ENCODE data around the gene PLBD1. TPM values are rescaled to one million over a fixed set of nuclear protein-coding genes. Genes with fewer than 3 reads are reported as not detected.

Gene PLBD1
- total RNA-seq, 2 experiments from 2014 or later, result 0.95 to 1.3 TPM

DNA sequence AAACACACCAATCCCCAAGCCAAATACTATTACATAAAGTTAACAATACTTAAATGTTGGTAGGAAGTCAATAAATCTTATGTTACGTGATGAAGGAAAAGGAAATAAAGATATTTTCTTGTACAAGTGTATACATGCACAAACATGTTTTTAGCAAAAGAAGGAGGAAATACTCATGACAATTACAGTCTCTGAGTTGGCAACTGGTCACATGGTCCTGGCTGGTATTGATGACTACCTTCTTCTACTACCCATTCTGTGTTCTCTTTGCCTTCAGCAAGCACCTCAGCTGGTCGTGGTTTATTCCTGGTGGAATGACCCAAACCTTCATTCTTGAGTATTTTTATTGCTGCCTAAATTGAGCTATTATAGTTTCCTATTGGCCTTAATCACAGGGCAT, 84.8 kb downstream of the PLBD1 start:
- Histone ChIP-seq H3K9me3 (ENCODE audit: control insufficient read depth in 1 of 2, insufficient read depth in 1 of 2, low read length in 2 of 2) (no peaks in the 10 kb centered on the region), H3K27ac (ENCODE audit: low read depth in 1 of 2, low read length in 2 of 2) (no peak overlapping the region), H3K27me3 (ENCODE audit: control insufficient read depth in 1 of 2, insufficient read depth in 2 of 2, low read length in 2 of 2) (no peaks in the 10 kb centered on the region), H3K4me1 (ENCODE audit: insufficient read depth, low read length) (no peaks in the 10 kb centered on the region), H3K4me3 (ENCODE audit: low read length) (no peak overlapping the region), H3K36me3 (ENCODE audit: insufficient read depth, low read length) (peaks cover 98% of the 10 kb centered on the region)
- TF ChIP-seq CTCF (IDR thresholded peaks at IDR 0.05), result no peak
- H3K4me3 Mint-ChIP-seq, result no peak overlapping the region
- ChIA-PET CTCF (interaction anchor here (0.5 kb wide), 1 partner anchor 95 kb away, joined by 3 read pairs; no protein-coding TSS in a partner anchor), POLR2A (no interaction called here)
- intact Hi-C loops (cut with DNase I, micrococcal nuclease), result no loop called here
- H3K9me3 Mint-ChIP-seq, result no peaks in the 10 kb centered on the region
- no peaks in the 10 kb centered on the region for H3K4me1 Mint-ChIP-seq (ENCODE audit: low read depth)
- H3K27me3 Mint-ChIP-seq, result no peaks in the 10 kb centered on the region
- H3K36me3 Mint-ChIP-seq (ENCODE audit: low read depth), result peaks cover 96% of the 10 kb centered on the region
- no peak for DNase-seq
- no peak overlapping the region for H3K27ac Mint-ChIP-seq
- ATAC-seq (ENCODE audit: poor library complexity), result no peak

DNA sequence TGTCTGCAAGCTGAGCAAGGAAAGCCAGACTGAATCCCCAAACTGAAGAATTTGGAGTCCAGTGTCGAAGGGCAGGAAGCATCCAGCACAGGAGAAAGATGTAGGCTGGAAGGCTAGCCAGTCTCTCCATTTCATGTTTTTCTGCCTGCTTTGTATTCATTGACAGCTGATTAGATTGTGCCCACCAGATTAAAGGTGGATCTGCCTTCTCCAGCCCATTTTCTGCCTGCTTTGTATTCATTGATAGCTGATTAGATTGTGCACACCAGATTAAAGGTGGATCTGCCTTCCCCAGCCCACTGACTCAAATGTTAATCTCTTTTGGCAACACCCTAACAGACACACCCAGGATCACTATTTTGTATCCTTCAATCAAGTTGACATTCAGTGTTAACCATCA, 85.3 kb downstream of the PLBD1 start:
- ATAC-seq (ENCODE audit: poor library complexity) (no peak), DNase-seq (no peak)
- no peaks in the 10 kb centered on the region for H3K9me3 ChIP-seq (ENCODE audit: control insufficient read depth in 1 of 2, insufficient read depth in 1 of 2, low read length in 2 of 2)
- peaks cover 96% of the 10 kb centered on the region for H3K36me3 Mint-ChIP-seq (ENCODE audit: low read depth)
- H3K9me3 Mint-ChIP-seq, result no peaks in the 10 kb centered on the region
- H3K27me3 Mint-ChIP-seq, result no peaks in the 10 kb centered on the region
- H3K4me3 ChIP-seq (ENCODE audit: low read length), result no peak overlapping the region
- H3K27ac Mint-ChIP-seq, result no peak overlapping the region
- no peak overlapping the region for H3K4me3 Mint-ChIP-seq
- H3K27me3 ChIP-seq (ENCODE audit: control insufficient read depth in 1 of 2, insufficient read depth in 2 of 2, low read length in 2 of 2), result no peaks in the 10 kb centered on the region
- ChIA-PET POLR2A (no interaction called here), CTCF (interaction anchor here (0.5 kb wide), 1 partner anchor 95 kb away, joined by 3 read pairs; no protein-coding TSS in a partner anchor)
- no peak for TF ChIP-seq CTCF (IDR thresholded peaks at IDR 0.05)
- intact Hi-C loops (cut with DNase I, micrococcal nuclease), result no loop called here
- H3K27ac ChIP-seq (ENCODE audit: low read depth in 1 of 2, low read length in 2 of 2), result no peak overlapping the region
- peaks cover 98% of the 10 kb centered on the region for H3K36me3 ChIP-seq (ENCODE audit: insufficient read depth, low read length)
- no peaks in the 10 kb centered on the region for H3K4me1 ChIP-seq (ENCODE audit: insufficient read depth, low read length)
- H3K4me1 Mint-ChIP-seq (ENCODE audit: low read depth), result no peaks in the 10 kb centered on the region

GRCh38 chr12:14481201-14481600, 86.5 kb downstream of the PLBD1 start:
- Mint-ChIP-seq H3K27ac (peak overlapping the region; percentile 30), H3K4me1 (ENCODE audit: low read depth) (no peaks in the 10 kb centered on the region), H3K36me3 (ENCODE audit: low read depth) (peaks cover 96% of the 10 kb centered on the region), H3K27me3 (no peaks in the 10 kb centered on the region), H3K4me3 (no peak overlapping the region), H3K9me3 (no peaks in the 10 kb centered on the region)
- no peak overlapping the region for H3K4me3 ChIP-seq (ENCODE audit: low read length)
- H3K4me1 ChIP-seq (ENCODE audit: insufficient read depth, low read length), result no peaks in the 10 kb centered on the region
- POLR2A ChIA-PET, result no interaction called here
- no peaks in the 10 kb centered on the region for H3K27me3 ChIP-seq (ENCODE audit: control insufficient read depth in 1 of 2, insufficient read depth in 2 of 2, low read length in 2 of 2)
- no peak for TF ChIP-seq CTCF (IDR thresholded peaks at IDR 0.05)
- peaks cover 98% of the 10 kb centered on the region for H3K36me3 ChIP-seq (ENCODE audit: insufficient read depth, low read length)
- no peak for ATAC-seq (ENCODE audit: poor library complexity)
- no peak for DNase-seq
- H3K27ac ChIP-seq (ENCODE audit: low read depth in 1 of 2, low read length in 2 of 2), result no peak overlapping the region
- H3K9me3 ChIP-seq (ENCODE audit: control insufficient read depth in 1 of 2, insufficient read depth in 1 of 2, low read length in 2 of 2), result no peaks in the 10 kb centered on the region
- intact Hi-C loops (cut with DNase I, micrococcal nuclease), result no loop called here
- CTCF ChIA-PET, result interaction anchor here (0.6 kb wide), 1 partner anchor 23 kb away, joined by 3 read pairs; no protein-coding TSS in a partner anchor

All from CD4-positive, alpha-beta T cell (primary cell).